ENCODE measurements around the gene AP4E1.
"Not testable (repeated sequence)": the region's sequence is repeated elsewhere in the genome, so short reads cannot be mapped to it uniquely, and the experiment has no call there.

The AP4E1 gene

DNA sequence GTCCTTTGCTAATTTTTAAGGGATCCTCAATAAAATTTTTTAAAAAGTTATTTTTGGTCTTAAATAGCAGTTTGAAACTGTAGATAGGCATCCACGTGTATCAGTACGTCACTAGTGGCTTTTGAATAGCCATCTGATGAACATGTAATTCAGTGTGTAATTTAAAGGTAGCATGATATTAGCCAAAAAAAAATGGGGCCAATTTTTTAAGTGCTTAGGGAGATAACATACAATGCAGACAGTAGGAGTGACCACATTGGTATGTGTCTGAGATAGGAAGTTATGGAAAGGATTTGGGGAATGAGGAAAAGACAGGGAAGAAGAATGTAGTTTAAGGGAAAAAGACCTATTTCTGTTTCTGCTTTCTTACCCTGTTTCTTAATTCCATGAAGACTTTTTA lies 2.5 kb downstream of the AP4E1 start:
- H3K36me3 ChIP-seq (ENCODE audit: control insufficient read depth, insufficient read depth, low read length), result peaks cover 27% of the 10 kb centered on the region
- H3K27ac ChIP-seq (ENCODE audit: low read depth, low read length), result no peak overlapping the region; the same call in 1 of the 2 replicates
- no peak overlapping the region for H3K9ac ChIP-seq (ENCODE audit: low read length)
- no peak overlapping the region for H3K4me3 ChIP-seq (ENCODE audit: low read depth, low read length)
- no peaks in the 10 kb centered on the region for H3K9me3 ChIP-seq (ENCODE audit: control insufficient read depth, insufficient read depth, low read depth, low read length)
- 0 out of 2 replicates have a peak, but pooled peaks cover 5% of the 10 kb centered on the region for H3K4me1 ChIP-seq (ENCODE audit: control insufficient read depth, insufficient read depth, low read length)
- H3K27me3 ChIP-seq (ENCODE audit: control insufficient read depth, insufficient read depth, low read length), result peaks cover 5% of the 10 kb centered on the region; the same call in 1 of the 2 replicates

- Histone ChIP-seq H3K27ac (ENCODE audit: low read depth, low read length) (no peak overlapping the region), H3K4me1 (ENCODE audit: control insufficient read depth, insufficient read depth, low read length) (0 out of 2 replicates have a peak, but pooled peaks cover 5% of the 10 kb centered on the region), H3K4me3 (ENCODE audit: low read depth, low read length) (no peak overlapping the region), H3K9me3 (ENCODE audit: control insufficient read depth, insufficient read depth, low read depth, low read length) (no peaks in the 10 kb centered on the region), H3K9ac (ENCODE audit: low read length) (no peak overlapping the region), H3K27me3 (ENCODE audit: control insufficient read depth, insufficient read depth, low read length) (peaks cover 5% of the 10 kb centered on the region; the same call in 1 of the 2 replicates), H3K36me3 (ENCODE audit: control insufficient read depth, insufficient read depth, low read length) (peaks cover 29% of the 10 kb centered on the region)
Observed at GRCh38 chr15:50911621-50912020, 3.1 kb downstream of the AP4E1 start.

- peaks cover 44% of the 10 kb centered on the region for H3K36me3 ChIP-seq (ENCODE audit: control insufficient read depth, insufficient read depth, low read length)
- no peak overlapping the region for H3K4me3 ChIP-seq (ENCODE audit: low read depth, low read length)
- H3K27ac ChIP-seq (ENCODE audit: low read depth, low read length), result no peak overlapping the region
- H3K4me1 ChIP-seq (ENCODE audit: control insufficient read depth, insufficient read depth, low read length), result no peaks in the 10 kb centered on the region
- H3K9me3 ChIP-seq (ENCODE audit: control insufficient read depth, insufficient read depth, low read depth, low read length), result no peaks in the 10 kb centered on the region
- H3K9ac ChIP-seq (ENCODE audit: low read length), result no peak overlapping the region
- H3K27me3 ChIP-seq (ENCODE audit: control insufficient read depth, insufficient read depth, low read length), result no peaks in the 10 kb centered on the region
Observed at GRCh38 chr15:50916400-50916799, 7.9 kb downstream of the AP4E1 start.

DNA sequence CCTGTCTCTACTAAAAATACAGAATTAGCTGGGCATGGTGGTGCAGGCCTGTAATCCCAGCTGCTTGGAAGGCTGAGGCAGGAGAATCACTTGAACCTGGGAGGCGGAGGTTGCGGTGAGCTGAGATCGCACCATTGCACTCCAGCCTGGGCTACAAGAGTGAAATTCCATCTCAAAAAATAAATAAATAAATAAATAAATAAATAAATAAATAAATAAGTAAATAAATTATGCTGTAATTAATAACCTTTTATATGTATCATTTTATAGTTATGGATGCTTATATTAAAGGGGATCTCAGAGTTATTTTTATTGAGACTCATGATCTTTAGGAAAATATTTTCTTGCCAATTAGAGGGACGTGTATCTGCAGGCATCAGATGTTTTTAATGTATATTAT lies 10.9 kb downstream of the AP4E1 start:
- peaks cover 32% of the 10 kb centered on the region for H3K36me3 ChIP-seq (ENCODE audit: control insufficient read depth, insufficient read depth, low read length)
- H3K4me1 ChIP-seq (ENCODE audit: control insufficient read depth, insufficient read depth, low read length); H3K27ac ChIP-seq (ENCODE audit: low read depth, low read length); H3K27me3 ChIP-seq (ENCODE audit: control insufficient read depth, insufficient read depth, low read length); H3K9ac ChIP-seq (ENCODE audit: low read length); H3K4me3 ChIP-seq (ENCODE audit: low read depth, low read length); H3K9me3 ChIP-seq (ENCODE audit: control insufficient read depth, insufficient read depth, low read depth, low read length): not testable (repeated sequence)

- no peak overlapping the region for H3K27ac ChIP-seq (ENCODE audit: low read depth, low read length)
- H3K27me3 ChIP-seq (ENCODE audit: control insufficient read depth, insufficient read depth, low read length), result no peaks in the 10 kb centered on the region
- no peaks in the 10 kb centered on the region for H3K9me3 ChIP-seq (ENCODE audit: control insufficient read depth, insufficient read depth, low read depth, low read length)
- no peak overlapping the region for H3K4me3 ChIP-seq (ENCODE audit: low read depth, low read length)
- no peaks in the 10 kb centered on the region for H3K4me1 ChIP-seq (ENCODE audit: control insufficient read depth, insufficient read depth, low read length)
- H3K9ac ChIP-seq (ENCODE audit: low read length), result no peak overlapping the region
- peaks cover 42% of the 10 kb centered on the region for H3K36me3 ChIP-seq (ENCODE audit: control insufficient read depth, insufficient read depth, low read length)
Observed at GRCh38 chr15:50925281-50925680, 16.8 kb downstream of the AP4E1 start.

GRCh38 chr15:50929062-50929461 lies 20.6 kb downstream of the AP4E1 start:
- Histone ChIP-seq H3K9me3 (ENCODE audit: control insufficient read depth, insufficient read depth, low read depth, low read length) (no peaks in the 10 kb centered on the region), H3K4me1 (ENCODE audit: control insufficient read depth, insufficient read depth, low read length) (no peaks in the 10 kb centered on the region), H3K27me3 (ENCODE audit: control insufficient read depth, insufficient read depth, low read length) (no peaks in the 10 kb centered on the region), H3K9ac (ENCODE audit: low read length) (no peak overlapping the region), H3K27ac (ENCODE audit: low read depth, low read length) (no peak overlapping the region), H3K4me3 (ENCODE audit: low read depth, low read length) (no peak overlapping the region), H3K36me3 (ENCODE audit: control insufficient read depth, insufficient read depth, low read length) (peaks cover 45% of the 10 kb centered on the region)

- Histone ChIP-seq H3K4me1 (ENCODE audit: control insufficient read depth, insufficient read depth, low read length) (no peaks in the 10 kb centered on the region), H3K9me3 (ENCODE audit: control insufficient read depth, insufficient read depth, low read depth, low read length) (no peaks in the 10 kb centered on the region), H3K9ac (ENCODE audit: low read length) (no peak overlapping the region), H3K36me3 (ENCODE audit: control insufficient read depth, insufficient read depth, low read length) (peaks cover 36% of the 10 kb centered on the region), H3K27ac (ENCODE audit: low read depth, low read length) (no peak overlapping the region), H3K27me3 (ENCODE audit: control insufficient read depth, insufficient read depth, low read length) (no peaks in the 10 kb centered on the region), H3K4me3 (ENCODE audit: low read depth, low read length) (no peak overlapping the region)
Observed at GRCh38 chr15:50930792-50931191, 22.3 kb downstream of the AP4E1 start.

DNA sequence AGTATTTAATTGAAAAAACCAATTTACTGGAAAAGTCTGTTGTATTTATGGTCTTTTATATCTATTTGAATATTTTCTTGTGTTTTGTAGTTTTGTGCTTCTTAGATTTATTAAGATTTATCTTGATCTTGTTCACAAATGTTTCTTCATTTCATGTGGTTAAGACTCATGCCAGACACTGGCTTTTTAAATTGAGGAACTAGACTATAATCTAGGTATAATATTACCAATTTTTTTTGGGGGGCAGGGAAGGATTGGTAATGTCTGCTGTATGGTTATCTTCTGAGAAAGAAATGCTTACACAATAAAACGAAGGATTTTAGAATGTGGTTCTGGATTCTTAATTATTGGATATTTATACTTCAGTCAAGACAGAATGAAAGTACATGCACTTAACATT lies 24.9 kb downstream of the AP4E1 start:
- Histone ChIP-seq H3K36me3 (ENCODE audit: control insufficient read depth, insufficient read depth, low read length) (peaks cover 25% of the 10 kb centered on the region), H3K4me1 (ENCODE audit: control insufficient read depth, insufficient read depth, low read length) (no peaks in the 10 kb centered on the region), H3K27ac (ENCODE audit: low read depth, low read length) (no peak overlapping the region), H3K4me3 (ENCODE audit: low read depth, low read length) (no peak overlapping the region), H3K9ac (ENCODE audit: low read length) (no peak overlapping the region), H3K27me3 (ENCODE audit: control insufficient read depth, insufficient read depth, low read length) (no peaks in the 10 kb centered on the region), H3K9me3 (ENCODE audit: control insufficient read depth, insufficient read depth, low read depth, low read length) (no peaks in the 10 kb centered on the region)

GRCh38 chr15:50938525-50938924 lies 30.0 kb downstream of the AP4E1 start:
- H3K27me3 ChIP-seq (ENCODE audit: control insufficient read depth, insufficient read depth, low read length), result no peaks in the 10 kb centered on the region
- no peak overlapping the region for H3K4me3 ChIP-seq (ENCODE audit: low read depth, low read length)
- H3K9me3 ChIP-seq (ENCODE audit: control insufficient read depth, insufficient read depth, low read depth, low read length), result no peaks in the 10 kb centered on the region
- H3K36me3 ChIP-seq (ENCODE audit: control insufficient read depth, insufficient read depth, low read length), result no peaks in the 10 kb centered on the region
- no peak overlapping the region for H3K9ac ChIP-seq (ENCODE audit: low read length)
- no peak overlapping the region for H3K27ac ChIP-seq (ENCODE audit: low read depth, low read length)
- no peaks in the 10 kb centered on the region for H3K4me1 ChIP-seq (ENCODE audit: control insufficient read depth, insufficient read depth, low read length)

- no peak overlapping the region for H3K9ac ChIP-seq (ENCODE audit: low read length)
- no peak overlapping the region for H3K4me3 ChIP-seq (ENCODE audit: low read depth, low read length)
- no peak overlapping the region for H3K27ac ChIP-seq (ENCODE audit: low read depth, low read length)
- H3K4me1 ChIP-seq (ENCODE audit: control insufficient read depth, insufficient read depth, low read length), result no peaks in the 10 kb centered on the region
- no peaks in the 10 kb centered on the region for H3K9me3 ChIP-seq (ENCODE audit: control insufficient read depth, insufficient read depth, low read depth, low read length)
- no peaks in the 10 kb centered on the region for H3K27me3 ChIP-seq (ENCODE audit: control insufficient read depth, insufficient read depth, low read length)
- H3K36me3 ChIP-seq (ENCODE audit: control insufficient read depth, insufficient read depth, low read length), result peaks cover 11% of the 10 kb centered on the region; the same call in 1 of the 2 replicates
Observed at GRCh38 chr15:50939911-50940310, 31.4 kb downstream of the AP4E1 start.

- Histone ChIP-seq H3K9ac (ENCODE audit: low read length) (no peak overlapping the region), H3K4me1 (ENCODE audit: control insufficient read depth, insufficient read depth, low read length) (no peaks in the 10 kb centered on the region), H3K27ac (ENCODE audit: low read depth, low read length) (no peak overlapping the region), H3K4me3 (ENCODE audit: low read depth, low read length) (no peak overlapping the region), H3K36me3 (ENCODE audit: control insufficient read depth, insufficient read depth, low read length) (peaks cover 14% of the 10 kb centered on the region; the same call in 1 of the 2 replicates), H3K27me3 (ENCODE audit: control insufficient read depth, insufficient read depth, low read length) (no peaks in the 10 kb centered on the region), H3K9me3 (ENCODE audit: control insufficient read depth, insufficient read depth, low read depth, low read length) (no peaks in the 10 kb centered on the region)
Observed at GRCh38 chr15:50940506-50940905, 32.0 kb downstream of the AP4E1 start.

GRCh38 chr15:50943638-50944037 lies 35.2 kb downstream of the AP4E1 start:
- Histone ChIP-seq H3K36me3 (ENCODE audit: control insufficient read depth, insufficient read depth, low read length) (peaks cover 17% of the 10 kb centered on the region; the same call in 1 of the 2 replicates), H3K4me3 (ENCODE audit: low read depth, low read length) (no peak overlapping the region), H3K4me1 (ENCODE audit: control insufficient read depth, insufficient read depth, low read length) (no peaks in the 10 kb centered on the region), H3K27me3 (ENCODE audit: control insufficient read depth, insufficient read depth, low read length) (no peaks in the 10 kb centered on the region), H3K9ac (ENCODE audit: low read length) (no peak overlapping the region), H3K27ac (ENCODE audit: low read depth, low read length) (no peak overlapping the region), H3K9me3 (ENCODE audit: control insufficient read depth, insufficient read depth, low read depth, low read length) (no peaks in the 10 kb centered on the region)

Data from HUES6 (cell line).